ENCODE data around the gene GPR160.

DNA sequence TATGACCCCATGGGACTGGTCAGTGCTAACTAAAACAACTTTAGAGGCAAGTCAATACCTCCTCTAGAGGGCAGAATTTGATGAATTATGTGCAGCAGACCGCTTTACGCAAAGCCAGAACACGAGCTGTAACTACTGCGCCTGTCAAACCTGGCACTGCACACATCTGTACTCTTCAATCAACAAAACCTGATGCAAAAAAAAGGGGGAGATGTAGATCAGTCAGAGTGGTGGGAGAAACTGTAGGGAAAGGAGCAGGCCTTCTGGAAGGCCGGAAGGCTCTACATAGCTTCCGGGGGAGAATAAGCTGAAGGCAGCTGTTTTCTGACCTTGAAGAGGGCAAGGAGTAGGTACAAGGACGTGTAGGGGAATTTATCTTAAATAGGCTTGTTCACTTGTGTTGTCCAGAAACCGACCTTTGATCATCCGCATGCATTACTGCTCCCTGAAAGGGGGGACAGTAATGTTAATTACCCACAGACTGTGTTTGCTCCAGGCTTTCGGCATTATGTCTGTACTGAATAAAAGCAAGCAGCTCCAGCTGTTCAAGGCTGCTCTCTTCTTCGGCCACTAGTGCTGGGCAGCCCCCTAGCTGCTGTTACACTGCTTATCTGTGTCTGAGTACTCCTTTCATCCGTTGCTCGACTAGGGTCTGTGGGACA, 41.0 kb downstream of the GPR160 start:
- TF ChIP-seq EZH2 (IDR thresholded peaks at IDR 0.05; ENCODE audit: insufficient read depth, low read length) = no peak
- TF ChIP-seq, protein P1, sequence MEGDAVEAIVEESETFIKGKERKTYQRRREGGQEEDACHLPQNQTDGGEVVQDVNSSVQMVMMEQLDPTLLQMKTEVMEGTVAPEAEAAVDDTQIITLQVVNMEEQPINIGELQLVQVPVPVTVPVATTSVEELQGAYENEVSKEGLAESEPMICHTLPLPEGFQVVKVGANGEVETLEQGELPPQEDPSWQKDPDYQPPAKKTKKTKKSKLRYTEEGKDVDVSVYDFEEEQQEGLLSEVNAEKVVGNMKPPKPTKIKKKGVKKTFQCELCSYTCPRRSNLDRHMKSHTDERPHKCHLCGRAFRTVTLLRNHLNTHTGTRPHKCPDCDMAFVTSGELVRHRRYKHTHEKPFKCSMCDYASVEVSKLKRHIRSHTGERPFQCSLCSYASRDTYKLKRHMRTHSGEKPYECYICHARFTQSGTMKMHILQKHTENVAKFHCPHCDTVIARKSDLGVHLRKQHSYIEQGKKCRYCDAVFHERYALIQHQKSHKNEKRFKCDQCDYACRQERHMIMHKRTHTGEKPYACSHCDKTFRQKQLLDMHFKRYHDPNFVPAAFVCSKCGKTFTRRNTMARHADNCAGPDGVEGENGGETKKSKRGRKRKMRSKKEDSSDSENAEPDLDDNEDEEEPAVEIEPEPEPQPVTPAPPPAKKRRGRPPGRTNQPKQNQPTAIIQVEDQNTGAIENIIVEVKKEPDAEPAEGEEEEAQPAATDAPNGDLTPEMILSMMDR (IDR thresholded peaks at IDR 0.05; ENCODE audit: insufficient read depth, low read depth, low read length) = no peak

All from astrocyte (in vitro differentiated cells and primary cell).